ENCODE data around the gene OSBPL8.

GRCh38 chr12:76460807-76461206 is 98.8 kb downstream of the OSBPL8 start:
- no peak for TF ChIP-seq EZH2phosphoT487 (IDR thresholded peaks at IDR 0.05; ENCODE audit: low read depth, severe bottlenecking, unreplicated experiment)
- no peak for TF ChIP-seq CTCF (IDR thresholded peaks at IDR 0.05; ENCODE audit: poor library complexity)
- TF ChIP-seq EZH2 (IDR thresholded peaks at IDR 0.05; ENCODE audit: borderline replicate concordance), result no peak
